Immature natural killer cell (primary cell): Measurements from ENCODE around the gene TANGO6. TPM values are rescaled to one million over a fixed set of nuclear protein-coding genes. Genes with fewer than 3 reads are reported as not detected.

Source experiments
- DNase-seq, 3 donors: peaks; one replicate each; pipeline ENCODE4 v3.0.0; 2022; ENCODE audit warnings: mixed read lengths in 1 of 3
- H3K27ac Mint-ChIP-seq, 6 donors: one replicate each; pipeline ENCODE4 v1.8.0; 2020; ENCODE audit warnings: mixed read lengths in 6 of 6, mild to moderate bottlenecking in 5 of 6, inconsistent platforms in 4 of 6, moderate library complexity in 3 of 6
- H3K27me3 Mint-ChIP-seq, 3 donors: one replicate each; pipeline ENCODE4 v1.8.0; 2020 to 2021; ENCODE audit warnings: low read depth in 3 of 3, mild to moderate bottlenecking in 3 of 3, mixed read lengths in 3 of 3, moderate library complexity in 3 of 3, inconsistent platforms in 1 of 3
- H3K36me3 Mint-ChIP-seq, 3 donors: one replicate each; pipeline ENCODE4 v1.8.0; 2020; ENCODE audit warnings: mixed read lengths in 3 of 3, inconsistent platforms in 2 of 3, mild to moderate bottlenecking in 2 of 3
- H3K4me1 Mint-ChIP-seq, 2 donors: one replicate each; pipeline ENCODE4 v1.8.0; 2020; ENCODE audit warnings: inconsistent platforms in 2 of 2, mild to moderate bottlenecking in 2 of 2, mixed read lengths in 2 of 2, moderate library complexity in 1 of 2
- H3K4me3 Mint-ChIP-seq, 5 donors: one replicate each; pipeline ENCODE4 v1.8.0; 2020; ENCODE audit warnings: mild to moderate bottlenecking in 5 of 5, mixed read lengths in 5 of 5, inconsistent platforms in 3 of 5, moderate library complexity in 3 of 5
- H3K9me3 Mint-ChIP-seq, 6 donors: one replicate each; pipeline ENCODE4 v1.8.0; 2020; ENCODE audit warnings: mild to moderate bottlenecking in 6 of 6, mixed read lengths in 6 of 6, inconsistent platforms in 4 of 6, moderate library complexity in 3 of 6
- polyA plus RNA-seq, 3 donors: library from polyadenylated mRNA; unstranded; fragments of 300-500 nt; fragmentation: Illumina TruSeq; gene quantifications; one replicate each; pipeline ENCODE4 v1.2.3, GENCODE V29; 2021

TANGO6 gene
- polyA plus RNA-seq, 3 donors from 2014 or later: 8.2 to 16.9 (median 11.5) TPM

GRCh38 chr16:69064124-69064763 lies 220.9 kb downstream of the TANGO6 start:
- DNase-seq: no peak
- no peak overlapping the region for H3K4me3 Mint-ChIP-seq
- no peak overlapping the region for H3K27ac Mint-ChIP-seq
- H3K27me3 Mint-ChIP-seq: no peaks in the 10 kb centered on the region
- H3K9me3 Mint-ChIP-seq: no peaks in the 10 kb centered on the region
- peaks cover 4 to 11% (median 7%) of the 10 kb centered on the region in 3 donors for H3K36me3 Mint-ChIP-seq
- H3K4me1 Mint-ChIP-seq: no peaks in the 10 kb centered on the region

- DNase-seq: no peak
- H3K36me3 Mint-ChIP-seq: peaks cover 4 to 9% (median 9%) of the 10 kb centered on the region in 3 donors
- no peak overlapping the region for H3K4me3 Mint-ChIP-seq
- H3K27me3 Mint-ChIP-seq: no peaks in the 10 kb centered on the region
- no peaks in the 10 kb centered on the region for H3K9me3 Mint-ChIP-seq
- no peak overlapping the region for H3K27ac Mint-ChIP-seq
- H3K4me1 Mint-ChIP-seq: no peaks in the 10 kb centered on the region
Measured at GRCh38 chr16:69064764-69065313, 221.5 kb downstream of the TANGO6 start.

- DNase-seq: no peak
- H3K9me3 Mint-ChIP-seq: peaks cover 0 to 2% (median 0%) of the 10 kb centered on the region in 6 donors
- no peak overlapping the region for H3K4me3 Mint-ChIP-seq
- H3K27me3 Mint-ChIP-seq: peaks cover 0 to 2% (median 0%) of the 10 kb centered on the region in 3 donors
- no peak overlapping the region for H3K27ac Mint-ChIP-seq
- no peaks in the 10 kb centered on the region for H3K4me1 Mint-ChIP-seq
- peaks cover under 1 to 6% (median 4%) of the 10 kb centered on the region in 3 donors for H3K36me3 Mint-ChIP-seq
Measured at GRCh38 chr16:69069504-69069903, 226.2 kb downstream of the TANGO6 start.

GRCh38 chr16:69071036-69071435 lies 227.7 kb downstream of the TANGO6 start:
- Mint-ChIP-seq H3K4me3 (no peak overlapping the region), H3K27ac (no peak overlapping the region), H3K4me1 (no peaks in the 10 kb centered on the region), H3K9me3 (peaks cover 0 to 2% (median 0%) of the 10 kb centered on the region in 6 donors), H3K36me3 (peaks cover 0 to 6% (median 2%) of the 10 kb centered on the region in 3 donors), H3K27me3 (peaks cover 0 to 2% (median 0%) of the 10 kb centered on the region in 3 donors)
- no peak for DNase-seq

- Mint-ChIP-seq H3K36me3 (peaks cover 0 to 6% (median 0%) of the 10 kb centered on the region in 3 donors), H3K4me1 (no peaks in the 10 kb centered on the region), H3K9me3 (peaks cover 0 to 2% (median 0%) of the 10 kb centered on the region in 6 donors), H3K27ac (no peak overlapping the region), H3K27me3 (peaks cover 0 to 2% (median 0%) of the 10 kb centered on the region in 3 donors), H3K4me3 (no peak overlapping the region)
- no peak for DNase-seq
Measured at GRCh38 chr16:69072640-69072974, 229.3 kb downstream of the TANGO6 start.

GRCh38 chr16:69073181-69073702 lies 229.9 kb downstream of the TANGO6 start:
- H3K4me3 Mint-ChIP-seq: no peak overlapping the region
- H3K27ac Mint-ChIP-seq: no peak overlapping the region
- H3K4me1 Mint-ChIP-seq: no peaks in the 10 kb centered on the region
- DNase-seq: no peak
- H3K9me3 Mint-ChIP-seq: peaks cover 0 to 2% (median 0%) of the 10 kb centered on the region in 6 donors
- H3K27me3 Mint-ChIP-seq: peaks cover 0 to 2% (median 0%) of the 10 kb centered on the region in 3 donors
- H3K36me3 Mint-ChIP-seq: peaks cover 0 to 6% (median 0%) of the 10 kb centered on the region in 3 donors

- no peaks in the 10 kb centered on the region for H3K4me1 Mint-ChIP-seq
- no peaks in the 10 kb centered on the region for H3K9me3 Mint-ChIP-seq
- no peak overlapping the region for H3K4me3 Mint-ChIP-seq
- no peak for DNase-seq
- no peaks in the 10 kb centered on the region for H3K27me3 Mint-ChIP-seq
- H3K36me3 Mint-ChIP-seq: no peaks in the 10 kb centered on the region
- no peak overlapping the region for H3K27ac Mint-ChIP-seq
Measured at GRCh38 chr16:69077251-69077650, 233.9 kb downstream of the TANGO6 start.

GRCh38 chr16:69078073-69078472 lies 234.7 kb downstream of the TANGO6 start:
- no peaks in the 10 kb centered on the region for H3K9me3 Mint-ChIP-seq

GRCh38 chr16:69079697-69080096 lies 236.4 kb downstream of the TANGO6 start:
- Mint-ChIP-seq H3K27me3 (no peaks in the 10 kb centered on the region), H3K4me1 (no peaks in the 10 kb centered on the region), H3K27ac (no peak overlapping the region), H3K4me3 (no peak overlapping the region), H3K9me3 (no peaks in the 10 kb centered on the region), H3K36me3 (peaks cover under 1 to 10% (median 1%) of the 10 kb centered on the region in 3 donors)
- no peak for DNase-seq

More at GRCh38 chr16:69078073-69078472, 234.7 kb downstream of the TANGO6 start:
- Mint-ChIP-seq H3K27me3 (no peaks in the 10 kb centered on the region), H3K27ac (no peak overlapping the region), H3K36me3 (no peaks in the 10 kb centered on the region), H3K4me3 (no peak overlapping the region), H3K4me1 (no peaks in the 10 kb centered on the region)
- DNase-seq: no peak

- Mint-ChIP-seq H3K36me3 (peaks cover 10 to 17% (median 11%) of the 10 kb centered on the region in 3 donors), H3K9me3 (no peaks in the 10 kb centered on the region), H3K27me3 (peaks cover 0 to under 1% (median 0%) of the 10 kb centered on the region in 3 donors), H3K4me1 (no peaks in the 10 kb centered on the region), H3K27ac (no peak overlapping the region), H3K4me3 (no peak overlapping the region)
- DNase-seq: no peak
Measured at GRCh38 chr16:69083306-69083941, 240.1 kb downstream of the TANGO6 start.

GRCh38 chr16:69084289-69084688 lies 241.0 kb downstream of the TANGO6 start:
- Mint-ChIP-seq H3K9me3 (no peaks in the 10 kb centered on the region), H3K36me3 (peaks cover 10 to 20% (median 11%) of the 10 kb centered on the region in 3 donors), H3K27me3 (peaks cover 0 to 2% (median 0%) of the 10 kb centered on the region in 3 donors), H3K4me1 (no peaks in the 10 kb centered on the region), H3K27ac (no peak overlapping the region), H3K4me3 (no peak overlapping the region)
- no peak for DNase-seq

- no peak for DNase-seq
- Mint-ChIP-seq H3K27me3 (peaks cover 0 to 2% (median 0%) of the 10 kb centered on the region in 3 donors), H3K27ac (no peak overlapping the region), H3K36me3 (peaks cover 10 to 20% (median 11%) of the 10 kb centered on the region in 3 donors), H3K4me1 (no peaks in the 10 kb centered on the region), H3K9me3 (no peaks in the 10 kb centered on the region), H3K4me3 (no peak overlapping the region)
Measured at GRCh38 chr16:69085032-69085695, 241.8 kb downstream of the TANGO6 start.

- Mint-ChIP-seq H3K4me3 (no peak overlapping the region), H3K27me3 (peaks cover 0 to 2% (median 0%) of the 10 kb centered on the region in 3 donors), H3K27ac (no peak overlapping the region), H3K4me1 (no peaks in the 10 kb centered on the region), H3K36me3 (peaks cover 10 to 20% (median 11%) of the 10 kb centered on the region in 3 donors), H3K9me3 (no peaks in the 10 kb centered on the region)
- DNase-seq: no peak
Measured at GRCh38 chr16:69087161-69087581, 243.8 kb downstream of the TANGO6 start.
